ENCODE measurements around the gene OPCML. TPM values are rescaled to one million over a fixed set of nuclear protein-coding genes. Genes with fewer than 3 reads are reported as not detected.

The OPCML gene
- total RNA-seq, 2 donors from 2014 or later, result under 0.01 TPM; not detected in 1

- TF ChIP-seq POLR2A (IDR thresholded peaks at IDR 0.05), result no peak
- TF ChIP-seq, protein P1, sequence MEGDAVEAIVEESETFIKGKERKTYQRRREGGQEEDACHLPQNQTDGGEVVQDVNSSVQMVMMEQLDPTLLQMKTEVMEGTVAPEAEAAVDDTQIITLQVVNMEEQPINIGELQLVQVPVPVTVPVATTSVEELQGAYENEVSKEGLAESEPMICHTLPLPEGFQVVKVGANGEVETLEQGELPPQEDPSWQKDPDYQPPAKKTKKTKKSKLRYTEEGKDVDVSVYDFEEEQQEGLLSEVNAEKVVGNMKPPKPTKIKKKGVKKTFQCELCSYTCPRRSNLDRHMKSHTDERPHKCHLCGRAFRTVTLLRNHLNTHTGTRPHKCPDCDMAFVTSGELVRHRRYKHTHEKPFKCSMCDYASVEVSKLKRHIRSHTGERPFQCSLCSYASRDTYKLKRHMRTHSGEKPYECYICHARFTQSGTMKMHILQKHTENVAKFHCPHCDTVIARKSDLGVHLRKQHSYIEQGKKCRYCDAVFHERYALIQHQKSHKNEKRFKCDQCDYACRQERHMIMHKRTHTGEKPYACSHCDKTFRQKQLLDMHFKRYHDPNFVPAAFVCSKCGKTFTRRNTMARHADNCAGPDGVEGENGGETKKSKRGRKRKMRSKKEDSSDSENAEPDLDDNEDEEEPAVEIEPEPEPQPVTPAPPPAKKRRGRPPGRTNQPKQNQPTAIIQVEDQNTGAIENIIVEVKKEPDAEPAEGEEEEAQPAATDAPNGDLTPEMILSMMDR (IDR thresholded peaks at IDR 0.05), result no peak
- Histone ChIP-seq H3K27ac (no peak overlapping the region), H3K4me3 (no peak overlapping the region), H3K36me3 (replicated peaks in 1 of 2; ENCODE audit: insufficient read depth in 1 of 2, low read depth in 2 of 2) (no peaks in the 10 kb centered on the region), H3K27me3 (no peaks in the 10 kb centered on the region), H3K4me1 (no peaks in the 10 kb centered on the region), H3K9me3 (no peaks in the 10 kb centered on the region)
- 73 to 89% methylated on average over 14 of the region's 14 CpGs for WGBS, 2 donors
- ATAC-seq (no peak), DNase-seq (no peak)
- intact Hi-C loops (cut with DNase I), result no loop called here
These were observed 141.5 kb downstream of the OPCML start for GRCh38 chr11:133390803-133391202.

- TF ChIP-seq POLR2A (IDR thresholded peaks at IDR 0.05), result no peak
- TF ChIP-seq, protein P1 (IDR thresholded peaks at IDR 0.05), result no peak
- H3K4me3 ChIP-seq, result no peak overlapping the region
- no peak for ATAC-seq
- H3K9me3 ChIP-seq, result no peaks in the 10 kb centered on the region
- H3K27ac ChIP-seq, result no peak overlapping the region
- WGBS, 2 donors, result 75 to 79% methylated on average over 5 of the region's 5 CpGs
- H3K36me3 ChIP-seq (replicated peaks in 1 of 2; ENCODE audit: insufficient read depth in 1 of 2, low read depth in 2 of 2), result no peaks in the 10 kb centered on the region
- intact Hi-C loops (cut with DNase I), result no loop called here
- H3K4me1 ChIP-seq, result no peaks in the 10 kb centered on the region
- no peaks in the 10 kb centered on the region for H3K27me3 ChIP-seq
- DNase-seq, result no peak
These were observed 143.2 kb downstream of the OPCML start for GRCh38 chr11:133388975-133389568.

DNA sequence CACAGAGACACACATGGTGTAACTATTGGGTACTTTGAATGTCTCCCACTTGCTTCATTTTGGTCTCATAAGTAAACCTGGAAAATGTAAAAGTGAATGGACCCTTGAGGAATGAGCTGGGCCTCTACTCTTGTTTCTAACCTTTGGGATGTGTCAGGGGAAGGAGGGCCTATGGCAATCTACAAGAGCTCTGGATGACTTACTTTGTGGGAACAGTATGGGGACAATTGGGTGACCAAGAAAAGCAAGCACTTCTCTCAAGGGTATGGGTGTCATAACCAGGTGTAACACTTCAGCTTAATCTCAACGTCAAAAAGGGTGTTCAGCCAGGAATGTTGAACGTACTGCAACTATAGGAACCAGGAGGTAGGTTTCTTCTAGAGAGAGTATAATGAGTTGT lies 144.0 kb downstream of the OPCML start:
- no peak for DNase-seq
- no peak for ATAC-seq
- no peak overlapping the region for H3K27ac ChIP-seq
- intact Hi-C loops (cut with DNase I), result no loop called here
- H3K4me1 ChIP-seq, result no peaks in the 10 kb centered on the region
- WGBS, 2 donors, result 41 to 59% methylated on average over 2 of the region's 2 CpGs
- H3K36me3 ChIP-seq (replicated peaks in 1 of 2; ENCODE audit: insufficient read depth in 1 of 2, low read depth in 2 of 2), result no peaks in the 10 kb centered on the region
- TF ChIP-seq, protein P1 (IDR thresholded peaks at IDR 0.05), result no peak
- no peak for TF ChIP-seq POLR2A (IDR thresholded peaks at IDR 0.05)
- no peak overlapping the region for H3K4me3 ChIP-seq
- H3K9me3 ChIP-seq, result no peaks in the 10 kb centered on the region
- H3K27me3 ChIP-seq, result no peaks in the 10 kb centered on the region

GRCh38 chr11:133386852-133387251 lies 145.4 kb downstream of the OPCML start:
- 53% methylated on average over 4 of the region's 4 CpGs for WGBS, 2 donors
- Histone ChIP-seq H3K4me1 (no peaks in the 10 kb centered on the region), H3K36me3 (replicated peaks in 1 of 2; ENCODE audit: insufficient read depth in 1 of 2, low read depth in 2 of 2) (no peaks in the 10 kb centered on the region), H3K9me3 (no peaks in the 10 kb centered on the region), H3K27me3 (no peaks in the 10 kb centered on the region), H3K27ac (no peak overlapping the region), H3K4me3 (no peak overlapping the region)
- no peak for TF ChIP-seq POLR2A (IDR thresholded peaks at IDR 0.05)
- TF ChIP-seq, protein P1 (IDR thresholded peaks at IDR 0.05), result no peak
- ATAC-seq (no peak), DNase-seq (no peak)
- intact Hi-C loops (cut with DNase I), result no loop called here

DNA sequence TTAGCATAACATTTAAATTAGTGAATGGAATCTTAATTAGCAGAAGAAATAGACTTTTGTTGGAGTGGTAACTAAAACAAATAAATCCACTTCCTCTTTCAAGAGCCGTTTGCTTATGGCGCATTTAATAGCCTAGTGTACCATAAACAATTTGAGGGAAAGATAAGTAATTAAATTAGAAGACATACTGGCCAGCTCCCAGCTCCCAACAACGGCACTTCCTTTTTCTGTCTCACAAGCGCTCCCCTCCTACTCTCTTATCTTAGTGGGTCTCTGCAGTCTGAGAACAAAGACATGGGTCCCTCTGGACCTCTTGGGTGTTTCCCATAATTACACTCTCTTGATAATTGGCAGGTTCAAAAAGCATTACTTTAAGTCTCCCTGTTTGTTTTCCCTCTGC lies 146.0 kb downstream of the OPCML start:
- Histone ChIP-seq H3K27me3 (no peaks in the 10 kb centered on the region), H3K4me3 (no peak overlapping the region), H3K4me1 (no peaks in the 10 kb centered on the region), H3K36me3 (replicated peaks in 1 of 2; ENCODE audit: insufficient read depth in 1 of 2, low read depth in 2 of 2) (no peaks in the 10 kb centered on the region), H3K9me3 (no peaks in the 10 kb centered on the region), H3K27ac (no peak overlapping the region)
- intact Hi-C loops (cut with DNase I), result no loop called here
- ATAC-seq, result no peak
- 15% methylated on average over 4 of the region's 4 CpGs for WGBS, 2 donors
- no peak for DNase-seq
- TF ChIP-seq, protein P1 (IDR thresholded peaks at IDR 0.05), result no peak
- TF ChIP-seq POLR2A (IDR thresholded peaks at IDR 0.05), result no peak
